ENCODE results near the gene TMEM250. TPM values are rescaled to one million over a fixed set of nuclear protein-coding genes. Genes with fewer than 3 reads are reported as not detected.

The TMEM250 gene
- polyA plus RNA-seq, 2 donors = 13.6 to 25.7 TPM

DNA sequence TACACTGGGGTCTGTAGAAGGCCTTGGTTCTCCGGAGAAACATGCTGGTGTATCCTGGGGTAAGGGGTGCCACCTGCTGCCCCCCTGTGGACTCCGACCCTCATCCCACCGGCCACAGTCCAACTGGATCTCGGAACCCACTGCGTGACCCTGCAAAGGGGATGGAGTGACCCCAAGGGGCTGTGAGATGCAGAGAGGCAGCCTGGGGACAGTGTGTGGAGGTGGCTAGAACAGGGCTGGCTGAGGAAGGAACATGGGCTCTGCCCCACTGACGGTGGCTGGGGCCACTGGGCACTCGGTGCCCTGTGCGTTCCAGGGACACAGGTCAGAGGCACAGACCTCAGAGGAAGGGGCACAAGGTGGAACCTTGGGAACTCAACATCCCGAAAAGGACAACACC lies 25.9 kb downstream of the TMEM250 start:
- Histone ChIP-seq H3K4me1 (ENCODE audit: control insufficient read depth in 2 of 2, insufficient read depth in 2 of 2, low read length in 1 of 2) (peaks cover 11 to 29% of the 10 kb centered on the region in 2 donors), H3K36me3 (ENCODE audit: control insufficient read depth in 2 of 2, insufficient read depth in 2 of 2, low read length in 1 of 2) (peaks cover 0 to 6% of the 10 kb centered on the region in 2 donors), H3K9me3 (ENCODE audit: control insufficient read depth in 2 of 2, insufficient read depth in 1 of 2, low read depth in 1 of 2, low read length in 1 of 2) (no peaks in the 10 kb centered on the region), H3K27ac (ENCODE audit: low read depth in 2 of 2, low read length in 1 of 2) (peak overlapping the region in 1 of 2 donors; percentile 53), H3K27me3 (ENCODE audit: control insufficient read depth in 1 of 2, insufficient read depth in 2 of 2, low read length in 2 of 2) (no peaks in the 10 kb centered on the region), H3K4me3 (ENCODE audit: low read depth in 1 of 2, low read length in 2 of 2) (no peak overlapping the region)
- 79 to 81% methylated on average over 7 to 9 of the region's 9 CpGs for WGBS, 2 donors

- H3K4me1 ChIP-seq (ENCODE audit: control insufficient read depth in 2 of 2, insufficient read depth in 2 of 2, low read length in 1 of 2) = peaks cover 11 to 29% of the 10 kb centered on the region in 2 donors
- no peak overlapping the region for H3K4me3 ChIP-seq (ENCODE audit: low read depth in 1 of 2, low read length in 2 of 2)
- peak overlapping the region in 1 of 2 donors; percentile 53 for H3K27ac ChIP-seq (ENCODE audit: low read depth in 2 of 2, low read length in 1 of 2)
- 77 to 87% methylated on average over 9 to 10 of the region's 10 CpGs for WGBS, 2 donors
- H3K9me3 ChIP-seq (ENCODE audit: control insufficient read depth in 2 of 2, insufficient read depth in 1 of 2, low read depth in 1 of 2, low read length in 1 of 2) = no peaks in the 10 kb centered on the region
- H3K36me3 ChIP-seq (ENCODE audit: control insufficient read depth in 2 of 2, insufficient read depth in 2 of 2, low read length in 1 of 2) = peaks cover 0 to 6% of the 10 kb centered on the region in 2 donors
- no peaks in the 10 kb centered on the region for H3K27me3 ChIP-seq (ENCODE audit: control insufficient read depth in 1 of 2, insufficient read depth in 2 of 2, low read length in 2 of 2)
These were observed 26.4 kb downstream of the TMEM250 start for GRCh38 chr9:136092353-136092650.

DNA sequence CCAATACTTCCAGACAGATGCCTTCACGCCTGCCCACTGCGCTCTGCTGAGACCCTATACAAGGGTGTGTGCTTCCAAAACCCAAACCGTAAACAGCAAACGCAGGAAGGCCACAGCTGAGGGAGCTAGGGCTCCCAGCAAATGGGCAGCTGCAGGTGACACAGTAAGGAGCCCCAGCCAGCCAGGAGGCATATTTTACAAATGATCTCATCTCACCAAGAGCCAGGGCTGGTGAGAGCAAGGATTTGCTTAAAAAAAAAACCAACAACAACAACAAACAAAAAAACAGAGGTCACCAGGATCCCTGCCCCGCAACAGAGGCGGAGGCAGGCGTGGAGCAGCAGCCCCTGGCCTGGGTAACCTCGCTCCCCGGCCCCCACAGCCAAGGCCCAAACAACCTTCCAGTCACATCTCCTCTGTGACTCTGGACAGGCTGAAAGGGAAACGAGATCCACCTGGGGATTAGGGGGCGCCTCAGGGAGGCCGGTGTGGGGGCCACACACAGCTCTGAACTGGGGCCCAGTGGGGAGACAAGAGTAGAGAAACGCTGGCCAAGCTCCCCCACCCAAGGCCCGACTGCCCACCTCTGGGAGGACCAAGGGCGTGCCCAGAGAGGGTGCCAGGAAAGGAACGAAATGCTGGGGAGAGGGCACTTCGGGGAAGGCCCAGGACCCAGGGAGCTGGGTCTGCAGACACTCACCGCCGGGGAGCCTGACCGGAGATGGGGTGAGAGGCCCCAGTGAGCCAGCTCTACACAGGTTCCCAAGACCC lies 26.9 kb downstream of the TMEM250 start:
- H3K4me3 ChIP-seq (ENCODE audit: low read depth in 1 of 2, low read length in 2 of 2) = no peak overlapping the region
- WGBS, 2 donors = 79 to 81% methylated on average over 20 of the region's 20 CpGs
- peak overlapping the region; percentile 66 to 70 for H3K27ac ChIP-seq (ENCODE audit: low read depth in 2 of 2, low read length in 1 of 2)
- H3K27me3 ChIP-seq (ENCODE audit: control insufficient read depth in 1 of 2, insufficient read depth in 2 of 2, low read length in 2 of 2) = no peaks in the 10 kb centered on the region
- peaks cover 0 to 6% of the 10 kb centered on the region in 2 donors for H3K36me3 ChIP-seq (ENCODE audit: control insufficient read depth in 2 of 2, insufficient read depth in 2 of 2, low read length in 1 of 2)
- no peaks in the 10 kb centered on the region for H3K9me3 ChIP-seq (ENCODE audit: control insufficient read depth in 2 of 2, insufficient read depth in 1 of 2, low read depth in 1 of 2, low read length in 1 of 2)
- peaks cover 11 to 31% of the 10 kb centered on the region in 2 donors for H3K4me1 ChIP-seq (ENCODE audit: control insufficient read depth in 2 of 2, insufficient read depth in 2 of 2, low read length in 1 of 2)

DNA sequence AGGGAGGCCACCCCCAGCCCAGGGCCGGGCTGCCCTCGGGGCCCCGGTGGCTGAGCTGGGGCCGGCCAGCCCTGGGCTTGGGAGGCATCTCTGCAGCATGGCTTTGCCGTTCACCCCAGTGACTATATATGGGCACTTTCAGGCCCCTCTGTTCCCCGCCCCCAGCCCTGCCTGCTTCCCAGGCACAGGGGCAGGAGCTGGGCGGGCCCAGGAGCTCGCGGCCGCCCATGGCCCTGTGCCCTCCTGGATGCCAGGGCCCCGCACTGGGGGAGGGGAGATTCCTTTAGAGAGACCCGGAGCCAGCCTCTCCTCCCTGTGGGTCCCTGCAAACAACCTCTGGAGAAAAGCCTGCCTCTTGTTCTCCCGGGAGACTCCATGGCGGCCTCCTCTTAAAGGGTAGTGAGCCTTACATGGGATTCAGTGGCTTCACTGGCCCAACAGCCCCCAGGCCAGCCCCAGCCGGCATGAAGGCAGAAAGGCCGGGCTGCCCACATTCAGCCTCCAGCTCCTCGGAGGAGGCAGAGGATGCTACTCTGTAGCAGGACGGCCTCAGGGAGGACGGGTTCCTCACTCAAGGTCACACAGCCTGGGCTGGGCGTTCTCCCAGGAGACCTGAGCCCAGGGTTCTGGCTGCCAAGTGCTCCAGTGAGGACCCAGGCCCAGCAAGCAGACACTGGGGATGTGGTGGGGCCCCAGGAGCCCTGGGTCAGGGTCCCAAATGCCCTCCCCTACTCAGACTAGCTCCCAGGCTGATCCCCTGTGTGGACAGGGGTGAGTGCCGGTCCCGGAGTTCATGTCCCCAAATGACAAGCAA lies 27.7 kb downstream of the TMEM250 start:
- H3K27me3 ChIP-seq (ENCODE audit: control insufficient read depth in 1 of 2, insufficient read depth in 2 of 2, low read length in 2 of 2) = no peaks in the 10 kb centered on the region
- peaks cover 8 to 32% of the 10 kb centered on the region in 2 donors for H3K4me1 ChIP-seq (ENCODE audit: control insufficient read depth in 2 of 2, insufficient read depth in 2 of 2, low read length in 1 of 2)
- no peak overlapping the region for H3K4me3 ChIP-seq (ENCODE audit: low read depth in 1 of 2, low read length in 2 of 2)
- H3K27ac ChIP-seq (ENCODE audit: low read depth in 2 of 2, low read length in 1 of 2) = peak overlapping the region; percentile 66 to 70
- H3K36me3 ChIP-seq (ENCODE audit: control insufficient read depth in 2 of 2, insufficient read depth in 2 of 2, low read length in 1 of 2) = peaks cover 0 to 6% of the 10 kb centered on the region in 2 donors
- no peaks in the 10 kb centered on the region for H3K9me3 ChIP-seq (ENCODE audit: control insufficient read depth in 2 of 2, insufficient read depth in 1 of 2, low read depth in 1 of 2, low read length in 1 of 2)
- whole genome bisulfite sequencing, 2 donors = 65 to 69% methylated on average over 21 to 22 of the region's 22 CpGs

DNA sequence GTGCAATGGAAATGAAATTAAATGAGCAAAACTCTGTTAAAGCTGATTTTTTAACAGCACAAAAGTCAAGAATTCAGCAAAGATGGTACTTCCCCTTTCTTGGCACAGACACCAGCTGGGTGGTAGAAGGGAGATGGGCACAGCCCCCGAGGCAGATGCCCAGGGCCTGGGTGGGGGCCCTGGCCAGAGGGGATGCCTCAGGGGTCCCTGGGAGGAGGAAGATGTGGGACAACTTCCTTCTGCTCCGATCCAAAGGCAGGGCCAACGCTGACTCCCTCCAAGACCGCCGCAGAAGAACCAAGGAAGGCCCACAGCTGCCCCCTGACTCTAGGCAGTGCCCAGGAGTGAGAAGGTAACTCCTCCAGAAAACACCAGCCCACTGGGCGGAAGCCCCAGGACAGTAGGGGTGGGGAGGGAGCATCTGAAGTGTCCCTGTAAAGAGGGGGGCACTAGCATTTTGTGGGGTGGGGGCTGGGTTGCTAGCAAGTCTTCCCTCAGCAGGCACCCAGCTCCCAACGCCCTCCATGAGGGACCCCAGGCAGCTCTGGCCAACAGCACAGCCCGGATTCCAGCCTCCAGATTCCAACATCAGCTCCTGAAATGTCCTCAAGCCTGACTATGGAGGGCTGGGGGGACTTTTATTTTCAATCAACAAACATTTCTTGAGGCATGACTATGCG lies 28.5 kb downstream of the TMEM250 start:
- 71 to 73% methylated on average over 9 of the region's 9 CpGs for WGBS, 2 donors
- peak overlapping the region; percentile 56 to 66 for H3K27ac ChIP-seq (ENCODE audit: low read depth in 2 of 2, low read length in 1 of 2)
- peaks cover 0 to 6% of the 10 kb centered on the region in 2 donors for H3K36me3 ChIP-seq (ENCODE audit: control insufficient read depth in 2 of 2, insufficient read depth in 2 of 2, low read length in 1 of 2)
- peaks cover 8 to 33% of the 10 kb centered on the region in 2 donors for H3K4me1 ChIP-seq (ENCODE audit: control insufficient read depth in 2 of 2, insufficient read depth in 2 of 2, low read length in 1 of 2)
- H3K4me3 ChIP-seq (ENCODE audit: low read depth in 1 of 2, low read length in 2 of 2) = no peak overlapping the region
- no peaks in the 10 kb centered on the region for H3K27me3 ChIP-seq (ENCODE audit: control insufficient read depth in 1 of 2, insufficient read depth in 2 of 2, low read length in 2 of 2)
- no peaks in the 10 kb centered on the region for H3K9me3 ChIP-seq (ENCODE audit: control insufficient read depth in 2 of 2, insufficient read depth in 1 of 2, low read depth in 1 of 2, low read length in 1 of 2)

GRCh38 chr9:136089697-136090045 lies 29.0 kb downstream of the TMEM250 start:
- Histone ChIP-seq H3K27me3 (ENCODE audit: control insufficient read depth in 1 of 2, insufficient read depth in 2 of 2, low read length in 2 of 2) (no peaks in the 10 kb centered on the region), H3K4me3 (ENCODE audit: low read depth in 1 of 2, low read length in 2 of 2) (no peak overlapping the region), H3K4me1 (ENCODE audit: control insufficient read depth in 2 of 2, insufficient read depth in 2 of 2, low read length in 1 of 2) (peaks cover 8 to 34% of the 10 kb centered on the region in 2 donors), H3K36me3 (ENCODE audit: control insufficient read depth in 2 of 2, insufficient read depth in 2 of 2, low read length in 1 of 2) (peaks cover 0 to 6% of the 10 kb centered on the region in 2 donors), H3K9me3 (ENCODE audit: control insufficient read depth in 2 of 2, insufficient read depth in 1 of 2, low read depth in 1 of 2, low read length in 1 of 2) (no peaks in the 10 kb centered on the region), H3K27ac (ENCODE audit: low read depth in 2 of 2, low read length in 1 of 2) (peak overlapping the region; percentile 24 to 70)
- WGBS, 2 donors = 24 to 29% methylated on average over 3 of the region's 3 CpGs

- 47 to 51% methylated on average over 22 of the region's 22 CpGs for WGBS, 2 donors
- H3K36me3 ChIP-seq (ENCODE audit: control insufficient read depth in 2 of 2, insufficient read depth in 2 of 2, low read length in 1 of 2) = peaks cover 0 to 6% of the 10 kb centered on the region in 2 donors
- no peak overlapping the region for H3K4me3 ChIP-seq (ENCODE audit: low read depth in 1 of 2, low read length in 2 of 2)
- H3K9me3 ChIP-seq (ENCODE audit: control insufficient read depth in 2 of 2, insufficient read depth in 1 of 2, low read depth in 1 of 2, low read length in 1 of 2) = no peaks in the 10 kb centered on the region
- H3K27me3 ChIP-seq (ENCODE audit: control insufficient read depth in 1 of 2, insufficient read depth in 2 of 2, low read length in 2 of 2) = no peaks in the 10 kb centered on the region
- peak overlapping the region; percentile 24 to 70 for H3K27ac ChIP-seq (ENCODE audit: low read depth in 2 of 2, low read length in 1 of 2)
- H3K4me1 ChIP-seq (ENCODE audit: control insufficient read depth in 2 of 2, insufficient read depth in 2 of 2, low read length in 1 of 2) = peaks cover 8 to 36% of the 10 kb centered on the region in 2 donors
These were observed 29.6 kb downstream of the TMEM250 start for GRCh38 chr9:136088939-136089696.

GRCh38 chr9:136088481-136088938 lies 30.2 kb downstream of the TMEM250 start:
- 70 to 76% methylated on average over 15 of the region's 15 CpGs for whole genome bisulfite sequencing, 2 donors
- no peaks in the 10 kb centered on the region for H3K27me3 ChIP-seq (ENCODE audit: control insufficient read depth in 1 of 2, insufficient read depth in 2 of 2, low read length in 2 of 2)
- H3K27ac ChIP-seq (ENCODE audit: low read depth in 2 of 2, low read length in 1 of 2) = peak overlapping the region; percentile 22 to 56
- no peaks in the 10 kb centered on the region for H3K9me3 ChIP-seq (ENCODE audit: control insufficient read depth in 2 of 2, insufficient read depth in 1 of 2, low read depth in 1 of 2, low read length in 1 of 2)
- H3K4me3 ChIP-seq (ENCODE audit: low read depth in 1 of 2, low read length in 2 of 2) = no peak overlapping the region
- H3K4me1 ChIP-seq (ENCODE audit: control insufficient read depth in 2 of 2, insufficient read depth in 2 of 2, low read length in 1 of 2) = peaks cover 7 to 30% of the 10 kb centered on the region in 2 donors
- H3K36me3 ChIP-seq (ENCODE audit: control insufficient read depth in 2 of 2, insufficient read depth in 2 of 2, low read length in 1 of 2) = peaks cover 0 to 6% of the 10 kb centered on the region in 2 donors
